Activated naive CD4-positive, alpha-beta T cell (primary cell): Measurements from ENCODE around the gene POLR3K.

Source experiments
- DNase-seq, 4 experiments: peaks; one replicate each; lab custom pipeline; 2025; lab: John Stamatoyannopoulos, UW

POLR3K gene

GRCh38 chr16:53346-54236, at the start of gene POLR3K, which contains the start of gene SNRNP25:
Gene POLR3K, minus strand, starts transcription at chr16:53608. Its CDS starts 22 bp downstream, at chr16:53586.
Gene SNRNP25, plus strand, starts transcription at chr16:53828. Its CDS starts 189 bp downstream, at chr16:54017.
- peak; percentile 93 to 97 (median 96) for DNase-seq

- DNase-seq: no peak
Observed at GRCh38 chr16:102060-102855, 48.9 kb upstream of the POLR3K start.

GRCh38 chr16:101586-101985, 48.2 kb upstream of the POLR3K start:
- no peak for DNase-seq

DNA sequence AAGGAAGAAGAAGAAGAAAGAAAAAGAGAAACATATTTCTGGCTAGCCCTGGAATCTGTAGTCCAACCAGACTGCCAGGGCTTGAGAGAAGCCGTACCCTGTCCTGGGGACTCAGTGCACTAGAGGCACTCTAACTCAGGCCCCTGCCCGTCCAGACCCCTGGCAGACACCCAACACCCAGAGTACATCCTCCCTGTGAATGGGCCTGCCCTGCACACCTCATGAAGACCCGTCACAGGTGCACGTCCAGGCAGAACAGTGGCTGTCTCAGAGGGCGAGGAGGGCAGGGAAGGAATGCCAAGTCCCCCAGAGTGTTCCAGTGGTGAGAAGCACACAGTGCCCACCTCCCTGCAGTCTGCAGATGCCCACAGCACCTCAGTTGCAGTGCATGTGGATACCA, 47.6 kb upstream of the POLR3K start:
- no peak for DNase-seq

DNA sequence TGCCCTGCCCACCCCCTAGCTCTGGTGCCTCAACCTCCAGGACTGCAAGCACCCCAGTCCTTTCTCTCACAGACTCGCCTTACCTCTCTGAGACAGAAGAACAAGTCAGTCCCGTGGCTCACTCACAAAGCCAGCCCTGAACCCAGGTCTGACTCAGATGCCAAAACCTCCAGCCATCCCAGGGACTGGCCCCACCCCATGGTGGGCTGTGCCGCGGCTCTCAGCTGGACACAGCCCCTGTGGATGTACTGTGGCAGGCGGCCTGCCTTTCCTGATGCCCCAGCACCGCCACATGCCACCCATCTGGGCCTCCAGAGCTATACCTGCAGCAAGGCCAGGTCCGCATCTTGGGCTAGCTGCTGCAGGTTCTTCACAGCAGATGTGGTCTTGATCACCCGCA, 44.4 kb upstream of the POLR3K start:
- no peak for DNase-seq

GRCh38 chr16:96935-97381, 43.5 kb upstream of the POLR3K start:
- DNase-seq: peak; percentile 68 to 82 (median 74)

GRCh38 chr16:94918-95265, 41.5 kb upstream of the POLR3K start:
- no peak for DNase-seq

DNA sequence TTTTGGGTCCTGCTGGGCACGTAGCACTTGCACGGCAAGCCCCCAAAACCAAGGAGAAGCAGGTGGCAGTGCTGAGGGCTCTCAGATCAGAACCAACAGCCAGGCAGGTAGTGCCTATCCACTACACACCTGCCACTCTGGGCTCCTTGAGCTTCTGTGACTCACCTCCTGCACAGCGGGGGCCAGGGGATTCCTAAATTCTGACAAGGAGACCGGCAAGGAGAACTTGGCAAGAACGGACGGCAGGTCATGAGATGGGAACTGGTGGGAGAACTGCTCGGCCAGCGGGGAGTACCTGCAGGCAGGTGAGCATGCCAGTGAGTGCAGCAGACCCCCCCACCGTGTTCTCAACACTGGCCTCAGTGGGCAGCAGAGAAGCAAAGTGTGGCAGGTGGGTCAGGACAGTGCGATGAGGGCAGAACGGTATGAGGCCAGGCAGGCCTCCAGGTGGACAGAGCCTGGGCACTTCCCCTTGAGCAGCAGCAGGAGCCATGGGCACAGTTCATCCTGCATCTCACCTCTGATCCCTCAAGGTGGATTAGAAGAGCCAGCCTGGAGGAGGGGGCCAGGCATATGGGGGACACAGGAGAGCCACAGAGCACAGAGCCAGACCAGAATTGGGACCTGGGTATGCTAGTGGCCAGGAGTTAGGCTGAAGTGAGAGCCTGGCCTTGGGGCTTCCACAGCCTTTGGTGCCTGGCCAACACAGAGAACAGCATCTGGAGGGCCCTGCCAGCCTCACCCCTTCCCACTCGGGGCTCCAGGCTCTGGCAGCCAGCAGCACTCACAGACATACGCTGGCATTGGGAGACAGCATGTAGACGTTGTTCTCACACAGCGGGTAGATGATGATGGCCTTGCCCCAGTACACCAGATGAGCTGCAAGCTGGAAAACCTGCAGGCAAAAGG, 39.3 kb upstream of the POLR3K start:
- DNase-seq: no peak

DNA sequence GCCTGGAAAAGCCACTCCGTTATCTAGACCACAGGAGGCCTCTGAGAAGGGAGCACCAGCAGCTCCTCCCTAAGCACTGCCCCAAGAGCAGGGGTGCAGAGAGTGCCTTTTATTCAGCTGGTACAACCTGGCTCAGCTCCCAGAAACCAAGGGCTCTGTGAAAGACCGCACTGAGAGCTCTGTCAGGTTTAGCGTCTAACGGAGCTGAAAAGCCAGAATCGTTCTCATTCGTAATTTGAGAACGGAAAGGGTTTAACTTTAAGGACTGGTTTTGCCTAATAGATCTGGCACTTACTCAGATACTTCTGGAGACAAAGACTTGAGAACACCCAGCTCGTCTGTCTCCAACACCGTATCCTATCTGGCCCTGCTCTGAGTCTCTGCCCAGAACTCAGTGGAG, 38.1 kb upstream of the POLR3K start:
- no peak for DNase-seq

DNA sequence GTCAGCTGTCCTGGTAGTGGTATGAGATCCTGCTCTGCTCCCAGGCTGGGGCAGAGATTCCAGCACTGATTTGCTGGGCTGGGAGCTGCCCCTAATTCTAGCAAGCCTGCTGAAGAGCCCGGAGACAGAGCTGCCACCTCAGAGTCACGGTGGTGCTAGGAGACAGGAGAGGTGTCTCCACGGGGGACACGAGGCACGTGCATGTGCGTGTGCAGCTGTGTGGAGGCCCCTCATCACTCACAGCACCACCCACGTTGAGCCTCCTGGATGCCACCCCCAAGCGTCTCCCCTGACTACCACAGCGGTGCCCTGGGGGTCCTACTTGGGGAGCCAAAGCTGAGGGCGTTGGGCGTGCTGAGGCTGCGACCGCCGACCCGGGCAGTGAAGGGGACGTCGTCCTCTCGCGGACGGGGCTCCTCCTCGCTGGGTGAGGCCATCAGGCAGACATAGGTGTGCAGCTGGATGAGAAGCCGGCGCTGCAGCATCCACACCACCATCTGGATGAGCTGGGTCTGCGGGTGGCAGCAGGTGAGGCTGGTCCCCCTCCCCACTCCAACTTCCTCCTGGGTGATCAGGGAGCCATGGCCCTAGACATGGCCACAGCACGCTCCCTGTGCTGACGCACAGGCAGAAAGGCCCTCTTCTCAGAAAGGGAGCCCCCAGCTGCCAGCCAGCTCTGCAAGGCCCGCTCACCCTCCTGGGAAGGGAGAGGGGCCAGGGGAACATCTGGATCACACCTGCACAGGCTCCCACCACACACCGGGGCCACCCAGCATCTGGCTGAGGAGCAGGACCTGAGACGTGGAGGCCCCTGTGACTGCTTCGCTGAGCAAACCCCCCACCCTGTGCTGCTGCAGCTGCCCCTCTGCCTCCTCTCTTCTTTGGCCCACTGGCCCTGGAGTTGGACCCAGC, 36.2 kb upstream of the POLR3K start:
- no peak for DNase-seq

GRCh38 chr16:88613-89012, 35.2 kb upstream of the POLR3K start:
- DNase-seq: no peak

DNA sequence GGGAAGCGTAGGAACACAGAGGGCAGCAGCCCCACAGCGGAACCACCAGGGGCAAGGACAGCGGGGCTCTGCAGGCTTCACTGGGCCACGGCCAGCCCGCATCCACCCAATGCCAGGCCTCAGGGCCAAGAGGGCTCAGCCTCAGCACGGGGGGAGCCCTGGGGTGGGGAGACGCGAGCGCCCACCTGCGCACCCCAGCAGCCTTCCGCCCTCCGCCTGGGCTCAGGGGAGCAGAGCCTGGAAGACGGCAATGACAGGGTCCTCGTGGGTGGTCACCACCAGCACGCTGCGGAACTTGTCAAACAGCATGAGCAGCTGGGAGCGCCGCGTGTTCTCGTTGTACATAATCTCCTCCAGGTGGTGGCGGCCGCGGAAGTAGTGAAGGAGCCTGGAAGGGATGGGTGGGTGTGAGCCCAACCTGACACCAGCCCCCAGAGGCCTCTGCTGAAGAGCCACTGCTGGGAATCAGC, 33.1 kb upstream of the POLR3K start:
- no peak for DNase-seq

- no peak for DNase-seq
Observed at GRCh38 chr16:85865-86264, 32.5 kb upstream of the POLR3K start.

- no peak for DNase-seq
Observed at GRCh38 chr16:85407-85782, 32.0 kb upstream of the POLR3K start.

DNA sequence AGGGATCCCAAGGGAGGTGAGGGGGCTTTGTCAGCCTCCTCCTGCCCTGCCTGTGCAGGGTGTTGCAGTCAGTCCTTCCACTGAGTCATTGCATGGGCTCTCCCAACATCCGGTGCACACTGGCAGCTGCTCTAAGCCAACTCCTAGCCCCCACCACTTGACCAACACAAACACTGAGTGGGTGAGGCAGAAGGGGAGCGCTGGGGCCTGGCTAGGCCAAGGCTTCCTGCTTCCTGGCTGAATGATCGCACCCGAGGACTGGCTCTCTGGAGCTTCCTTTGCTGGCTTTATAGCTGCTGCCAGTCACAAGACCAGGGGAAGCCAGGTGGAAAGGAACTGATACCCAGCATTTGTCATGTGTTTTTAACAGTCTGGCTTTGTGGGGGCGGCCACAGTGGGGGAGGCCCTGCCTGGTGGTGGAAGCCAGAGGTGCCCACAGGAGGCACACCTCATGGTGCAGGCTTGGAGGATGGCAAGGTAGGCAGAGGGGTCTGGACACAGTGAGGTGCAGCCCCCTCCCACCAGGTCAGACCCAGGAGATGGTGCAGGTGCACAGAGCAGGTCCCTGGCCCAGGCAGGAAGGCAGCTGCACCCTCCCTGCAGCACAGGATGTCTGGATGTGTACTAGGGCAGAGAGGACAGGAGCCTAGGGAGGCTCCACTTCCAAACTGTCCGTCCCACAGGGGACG, 31.5 kb upstream of the POLR3K start:
- no peak for DNase-seq

DNA sequence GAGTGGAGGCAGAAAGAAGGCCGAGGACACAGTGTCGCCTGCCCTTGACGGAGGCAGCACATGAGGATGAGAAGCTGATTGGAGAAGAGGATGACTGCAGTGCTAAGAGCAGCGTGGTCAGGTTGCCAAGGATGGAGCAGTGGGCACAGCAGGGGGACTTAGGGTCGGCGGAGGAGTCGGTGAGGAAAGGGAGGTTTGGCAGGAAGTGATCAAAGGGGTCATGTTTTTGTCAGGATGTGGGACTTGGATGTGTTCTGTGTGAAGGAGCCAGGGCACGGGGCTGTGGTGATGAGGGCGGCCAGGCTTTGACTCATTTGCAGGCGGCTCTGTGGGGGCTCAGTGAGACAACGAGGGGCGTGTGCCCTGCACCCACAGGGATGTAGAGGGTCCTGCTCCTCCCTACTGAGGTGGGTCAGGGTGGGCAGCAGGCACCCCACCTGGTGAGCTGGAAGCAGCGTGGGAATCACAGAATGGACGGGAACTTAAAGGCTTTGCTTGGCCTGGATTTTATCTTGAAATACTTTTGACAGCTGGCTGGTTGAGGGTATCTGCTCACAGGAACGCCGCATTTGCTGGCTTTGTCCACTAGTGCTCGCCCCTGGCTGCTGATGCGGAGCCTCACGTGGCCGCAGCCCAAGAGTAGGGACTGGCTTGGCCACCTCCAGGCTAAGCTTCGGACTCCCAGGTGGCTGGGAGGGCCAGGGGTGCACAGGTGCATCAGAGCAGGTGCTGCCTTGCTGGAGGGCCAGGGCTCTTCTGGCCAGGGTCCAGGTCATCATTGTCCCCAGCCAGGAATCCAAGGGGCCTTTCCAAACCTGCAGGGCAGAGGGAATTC, 30.6 kb upstream of the POLR3K start:
- DNase-seq: no peak

GRCh38 chr16:83060-83603, 29.7 kb upstream of the POLR3K start:
- DNase-seq: no peak

- DNase-seq: no peak
Observed at GRCh38 chr16:79151-80054, 26.0 kb upstream of the POLR3K start.
